ENCODE measurements around the gene PRR30. TPM values are rescaled to one million over a fixed set of nuclear protein-coding genes. Genes with fewer than 3 reads are reported as not detected.

The PRR30 gene
- total RNA-seq, 2 experiments from 2014 or later, result not detected

Other genes starting within 250 kb of the PRR30 start
- gene MAPRE3, start 168.8 kb downstream of the PRR30 start, total RNA-seq, result 1 to 10 TPM in 1 of 2 experiments, under 1 TPM in 1; 0.91 to 1.3 TPM
- 10 to 100 TPM; 68.7 to 86.6 TPM for gene TMEM214, start 106.4 kb downstream of the PRR30 start, total RNA-seq
- 10 to 100 TPM; 13.8 to 15.1 TPM for gene AGBL5, start 87.7 kb downstream of the PRR30 start, total RNA-seq
- gene OST4, start 67.8 kb downstream of the PRR30 start, total RNA-seq, result 100 to 1,000 TPM; 248 to 318 TPM
- under 1 TPM; 0.75 to 0.79 TPM for gene EMILIN1, start 60.8 kb downstream of the PRR30 start, total RNA-seq
- gene KHK, start 52.6 kb downstream of the PRR30 start, total RNA-seq, result 1 to 10 TPM; 8.0 to 8.8 TPM
- gene CGREF1, start 20.3 kb downstream of the PRR30 start, total RNA-seq, result 1 to 10 TPM; 1.1 to 2.5 TPM
- under 1 TPM; 0.21 to 0.29 TPM for gene ABHD1, start 15.6 kb downstream of the PRR30 start, total RNA-seq
- 10 to 100 TPM; 61.6 to 69.4 TPM for gene PREB, start 4.8 kb downstream of the PRR30 start, total RNA-seq
- gene TCF23, start 9.6 kb upstream of the PRR30 start, total RNA-seq, result not detected
- gene ATRAID, start 72.6 kb upstream of the PRR30 start, total RNA-seq, result 10 to 100 TPM; 78.6 to 84.0 TPM
- 10 to 100 TPM; 35.0 to 47.9 TPM for gene SLC5A6, start 72.9 kb upstream of the PRR30 start, total RNA-seq
- 10 to 100 TPM; 78.6 to 99.5 TPM for gene CAD, start 78.0 kb upstream of the PRR30 start, total RNA-seq
- under 1 TPM; 0.38 to 0.47 TPM for gene SLC30A3, start 123.6 kb upstream of the PRR30 start, total RNA-seq
- gene DNAJC5G, start 136.0 kb upstream of the PRR30 start, total RNA-seq, result not detected
- under 1 TPM in 1 of 2 experiments, not detected in 1; 0.28 TPM for gene TRIM54, start 143.0 kb upstream of the PRR30 start, total RNA-seq
- 1 to 10 TPM; 1.1 to 2.6 TPM for gene UCN, start 169.0 kb upstream of the PRR30 start, total RNA-seq
- 10 to 100 TPM; 87.4 to 97.6 TPM for gene MPV17, start 183.7 kb upstream of the PRR30 start, total RNA-seq
- gene GTF3C2, start 217.4 kb upstream of the PRR30 start, total RNA-seq, result 10 to 100 TPM; 54.6 to 67.6 TPM
- gene EIF2B4, start 230.9 kb upstream of the PRR30 start, total RNA-seq, result 10 to 100 TPM; 38.6 to 43.1 TPM
- 100 to 1,000 TPM; 101 to 125 TPM for gene SNX17, start 231.2 kb upstream of the PRR30 start, total RNA-seq
- 10 to 100 TPM; 12.7 to 15.4 TPM for gene ZNF513, start 241.3 kb upstream of the PRR30 start, total RNA-seq

All from activated CD8-positive, alpha-beta memory T cell treated with anti-CD3 and anti-CD28 coated beads, Interleukin-2, amount 10 ng/mL, durations not matched to agents 7 days and 5 days (primary cell).